IMR-90 (cell line): ENCODE measurements around the gene UAP1. TPM values are rescaled to one million over a fixed set of nuclear protein-coding genes. Genes with fewer than 3 reads are reported as not detected.

Source experiments
- ATAC-seq: fragments of 200-7000 bp; cut with Tn5 transposase; 2 replicates; pipeline ENCODE4 v1.9.1; 2020; ENCODE audit warnings: low read depth, mild to moderate bottlenecking, moderate library complexity
- BruUV-seq: library from RNA; stranded (reverse); fragments of 400-500 nt; replicated peaks from 2 replicates; lab custom pipeline; 2021; lab: Mats Ljungman, UMichigan
- CTCF ChIA-PET: fragments of 300-600 bp; formaldehyde crosslinking; extraction: SDS; loops from one replicate; lab custom pipeline; 2021; ENCODE audit warnings: antibody characterized with exemption; lab: Yijun Ruan, JAX
- POLR2A ChIA-PET: fragments of 300-600 bp; sonication (Branson Sonifier 250); formaldehyde crosslinking; loops from one replicate; lab custom pipeline; 2022; ENCODE audit warnings: antibody characterized with exemption; ENCODE audit not compliant: unreplicated experiment; lab: Charles Lee
- DNase-seq: peaks from one replicate; pipeline ENCODE4 v3.0.0; 2013
- H2AFZ ChIP-seq: replicated peaks from 2 replicates; pipeline ENCODE3; 2013; ENCODE audit warnings: low read length, mild to moderate bottlenecking; ENCODE audit not compliant: poor library complexity
- H2AK5ac ChIP-seq: 2 replicates; pipeline ENCODE4 v1.6.1; 2013; ENCODE audit warnings: low read depth, low read length, inconsistent platforms
- H2AK9ac ChIP-seq: replicated peaks from 2 replicates; pipeline ENCODE3; 2013; ENCODE audit warnings: mild to moderate bottlenecking, low read depth, low read length, moderate library complexity; ENCODE audit not compliant: poor library complexity
- H2BK120ac ChIP-seq: 2 replicates; pipeline ENCODE4 v1.6.1; 2013; ENCODE audit warnings: low read depth, low read length, inconsistent platforms
- H2BK15ac ChIP-seq: 3 replicates; pipeline ENCODE4 v1.6.1; 2013; ENCODE audit warnings: low read depth, low read length, inconsistent platforms
- H2BK20ac ChIP-seq: 2 replicates; pipeline ENCODE4 v1.6.1; 2013; ENCODE audit warnings: low read depth, mild to moderate bottlenecking, inconsistent platforms, low read length, moderate library complexity
- H2BK5ac ChIP-seq: 2 replicates; pipeline ENCODE4 v1.6.1; 2013; ENCODE audit warnings: mild to moderate bottlenecking, low read depth, low read length, inconsistent platforms; ENCODE audit not compliant: poor library complexity, severe bottlenecking
- H3K14ac ChIP-seq: replicated peaks from 2 replicates; pipeline ENCODE4 v1.6.1; 2013; ENCODE audit warnings: low read depth, low read length, inconsistent platforms
- H3K18ac ChIP-seq: 2 replicates; pipeline ENCODE4 v1.6.1; 2013; ENCODE audit warnings: low read depth, low read length, control low read depth
- H3K23ac ChIP-seq: 2 replicates; pipeline ENCODE4 v1.6.1; 2013; ENCODE audit warnings: low read depth, low read length, inconsistent platforms
- H3K27ac ChIP-seq: 2 replicates; pipeline ENCODE4 v1.5.1; 2013; ENCODE audit warnings: mild to moderate bottlenecking, control low read depth, low read length; ENCODE audit not compliant: insufficient read depth
- H3K27me3 ChIP-seq: 2 replicates; pipeline ENCODE4 v1.6.1; 2013; ENCODE audit warnings: low read length; ENCODE audit not compliant: control insufficient read depth, insufficient read depth
- H3K36me3 ChIP-seq: 2 replicates; pipeline ENCODE4 v1.6.1; 2013; ENCODE audit warnings: low read length, mixed read lengths; ENCODE audit not compliant: control insufficient read depth, insufficient read depth
- H3K4ac ChIP-seq: 2 replicates; pipeline ENCODE4 v1.6.1; 2013; ENCODE audit warnings: low read depth, low read length, inconsistent platforms
- H3K4me1 ChIP-seq: 2 replicates; pipeline ENCODE4 v1.6.1; 2013; ENCODE audit warnings: low read length, mixed read lengths; ENCODE audit not compliant: control insufficient read depth, insufficient read depth
- H3K4me2 ChIP-seq: 2 replicates; pipeline ENCODE4 v1.6.1; 2013; ENCODE audit warnings: low read depth, mild to moderate bottlenecking, control low read depth, low read length, moderate library complexity
- H3K4me3 ChIP-seq: 2 replicates; pipeline ENCODE4 v1.5.1; 2013; ENCODE audit warnings: low read depth, mild to moderate bottlenecking, control low read depth, low read length, moderate library complexity; ENCODE audit not compliant: insufficient read depth
- H3K56ac ChIP-seq: 2 replicates; pipeline ENCODE4 v1.6.1; 2013; ENCODE audit warnings: low read length, inconsistent platforms; ENCODE audit not compliant: insufficient read depth; ENCODE audit errors: extremely low read depth
- H3K79me1 ChIP-seq, 2 experiments: 2 replicates each; pipeline ENCODE4 v1.6.1; 2013; ENCODE audit warnings: low read length in 2 of 2, inconsistent platforms in 1 of 2, low read depth in 1 of 2
- H3K9ac ChIP-seq: 2 replicates; pipeline ENCODE4 v1.6.1; 2013; ENCODE audit warnings: low read depth, low read length, control low read depth
- H3K9me1 ChIP-seq: 2 replicates; pipeline ENCODE4 v1.6.1; 2013; ENCODE audit warnings: low read length, inconsistent platforms; ENCODE audit not compliant: insufficient read depth
- H3K9me3 ChIP-seq: 2 replicates; pipeline ENCODE4 v1.6.1; 2013; ENCODE audit warnings: low read length; ENCODE audit not compliant: control insufficient read depth, insufficient read depth
- H4K20me1 ChIP-seq: 2 replicates; pipeline ENCODE4 v1.6.1; 2013; ENCODE audit warnings: low read length, inconsistent platforms; ENCODE audit not compliant: insufficient read depth
- H4K5ac ChIP-seq: 2 replicates; pipeline ENCODE4 v1.6.1; 2013; ENCODE audit warnings: mild to moderate bottlenecking, low read depth, low read length, control low read depth
- H4K8ac ChIP-seq, 2 experiments: 2 replicates each; pipeline ENCODE4 v1.6.1; 2013; ENCODE audit warnings: low read depth in 2 of 2, low read length in 2 of 2, control low read depth in 1 of 2, inconsistent platforms in 1 of 2
- H4K91ac ChIP-seq: 2 replicates; pipeline ENCODE4 v1.6.1; 2013; ENCODE audit warnings: low read depth, low read length, inconsistent platforms; ENCODE audit not compliant: insufficient read depth
- BHLHE40 ChIP-seq: fragments of 150-350 bp; IDR thresholded peaks from 2 replicates; pipeline ENCODE4 v1.6.1; 2016; ENCODE audit warnings: mild to moderate bottlenecking, low read depth, low read length
- CHD1 ChIP-seq: IDR thresholded peaks from 2 replicates; pipeline ENCODE4 v1.6.1; 2012; ENCODE audit warnings: low read depth, low read length, improper control_type of control experiment
- FOS ChIP-seq: fragments of 150-350 bp; IDR thresholded peaks from 2 replicates; pipeline ENCODE4 v1.6.1; 2016; ENCODE audit warnings: low read depth, low read length
- MXI1 ChIP-seq: IDR thresholded peaks from 2 replicates; pipeline ENCODE4 v1.6.1; 2012; ENCODE audit warnings: low read depth, mild to moderate bottlenecking, low read length, moderate library complexity, borderline replicate concordance
- POLR2A ChIP-seq: IDR thresholded peaks from 2 replicates; pipeline ENCODE4 v1.6.1; 2012; ENCODE audit warnings: mild to moderate bottlenecking, low read depth, low read length
- RAD21 ChIP-seq: IDR thresholded peaks from 2 replicates; pipeline ENCODE4 v1.6.1; 2012; ENCODE audit warnings: low read length, improper control_type of control experiment
- SMC3 ChIP-seq: fragments of 150-350 bp; IDR thresholded peaks from 2 replicates; pipeline ENCODE4 v1.6.1; 2016; ENCODE audit warnings: low read depth, mild to moderate bottlenecking, antibody characterized with exemption, low read length, moderate library complexity
- WGBS, 2 experiments: methylation state at CpG; one replicate each; pipeline versions ENCODE4 v1.1.5 to v1.1.7; 2013; ENCODE audit warnings: missing lambda C conversion rate in 2 of 2; ENCODE audit not compliant: insufficient read length in 1 of 2; ENCODE audit errors: extremely low coverage in 2 of 2; 5-methylcytosine and 5-hydroxymethylcytosine counted together
- dilution Hi-C: fragments of 300-500 bp; cut with HindIII; formaldehyde crosslinking; loops from one replicate; pipeline ENCODE4 v1.14.3; 2018; ENCODE audit warnings: low sequenced_read_pairs; ENCODE audit not compliant: unreplicated experiment
- in situ Hi-C: fragments of 300-500 bp; cut with MboI; formaldehyde crosslinking; loops from 3 replicates; pipeline ENCODE4 v1.14.3; 2019; ENCODE audit warnings: low sequenced_read_pairs, inconsistent platforms, mixed read lengths
- intact Hi-C: fragments of 100-400 bp; cut with micrococcal nuclease; formaldehyde crosslinking; loops from 2 replicates; pipeline ENCODE4 v1.10.0; 2022
- polyA plus RNA-seq, 3 experiments: library from polyadenylated mRNA; depleted of rRNA; stranded (reverse); fragments of >200 nt; gene quantifications; 2 replicates each; pipeline ENCODE4 v1.2.3, GENCODE V29; 2012; ENCODE audit warnings: low replicate concordance in 1 of 3
- total RNA-seq: library from RNA; depleted of rRNA; stranded (reverse); fragments of >200 nt; gene quantifications from 2 replicates; pipeline ENCODE4 v1.2.3, GENCODE V29; 2012

UAP1 gene
- total and polyA plus RNA-seq, 2 of the 4 experiments (the other 2 are of a cell fraction), result 93.4 to 196 TPM

- peak overlapping the region; percentile 86 for H3K4ac ChIP-seq
- H3K79me1 ChIP-seq, result peaks cover 3 to 25% of the 10 kb centered on the region in 2 experiments; a peak in 3 of 4 replicates
- H3K23ac ChIP-seq, result peak overlapping the region; percentile 79
- peak overlapping the region; percentile 5 for H3K18ac ChIP-seq
- peak; percentile 5; the same call in 1 of the 2 replicates for TF ChIP-seq RAD21
- no peak for TF ChIP-seq FOS
- no peak for TF ChIP-seq SMC3
- no peak for TF ChIP-seq BHLHE40
- no peak; the same call in 1 of the 2 replicates for TF ChIP-seq CHD1
- TF ChIP-seq MXI1, result no peak
- peak; percentile 90 for TF ChIP-seq POLR2A
- peaks cover 26% of the 10 kb centered on the region for H4K20me1 ChIP-seq
- H3K4me1 ChIP-seq, result peaks cover 10% of the 10 kb centered on the region
- POLR2A ChIA-PET, result interaction anchor here (0.6 kb wide), 1 partner anchor 235 kb away, joined by 4 read pairs; no protein-coding TSS in a partner anchor
- H3K36me3 ChIP-seq, result peaks cover under 1% of the 10 kb centered on the region; the same call in 1 of the 2 replicates
- peak overlapping the region; percentile 74 for H3K9ac ChIP-seq
- in situ Hi-C loops, result no loop called here
- peak overlapping the region; percentile 90 for H2AK9ac ChIP-seq
- H3K56ac ChIP-seq, result peak overlapping the region; percentile 55
- intact Hi-C loops, result loop anchor here (1.0 to 5.0 kb wide), 3 partner anchors 22 to 504 kb away; no protein-coding TSS in a partner anchor
- H2BK5ac ChIP-seq, result peak overlapping the region; percentile 85
- H2AFZ ChIP-seq, result peak overlapping the region; percentile 95
- no peak overlapping the region; the same call in 1 of the 2 replicates for H2AK5ac ChIP-seq
- dilution Hi-C loops, result no loop called here
- peak overlapping the region; percentile 69 for H3K14ac ChIP-seq
- no peaks in the 10 kb centered on the region for H3K27me3 ChIP-seq
- peaks cover 6% of the 10 kb centered on the region for H3K9me1 ChIP-seq
- no peaks in the 10 kb centered on the region for H3K9me3 ChIP-seq
- peak overlapping the region; percentile 83 to 88; a peak in 3 of 4 replicates for H4K8ac ChIP-seq
- 0% methylated on average over 16 of the region's 53 CpGs; no CpG with 5 or more reads in 1 of the 2 experiments for WGBS, 2 experiments
- no peak overlapping the region for H2BK20ac ChIP-seq
- BruUV-seq, result TSS peak; percentile 89
- peak overlapping the region; percentile 60; the same call in 1 of the 3 replicates for H2BK15ac ChIP-seq
- peak; percentile 96 for DNase-seq
- ATAC-seq, result peak; percentile 97
- H3K4me3 ChIP-seq, result peak overlapping the region; percentile 94
- peak overlapping the region; percentile 44 for H3K4me2 ChIP-seq
- peak overlapping the region; percentile 80 for H2BK120ac ChIP-seq
- H3K27ac ChIP-seq, result peak overlapping the region; percentile 79
- CTCF ChIA-PET, result no interaction called here
- peak overlapping the region; percentile 92 for H4K91ac ChIP-seq
- H4K5ac ChIP-seq, result peak overlapping the region; percentile 8
These were observed 396 bp upstream of the UAP1 start for GRCh38 chr1:162561037-162561615.
